ENCODE data around the gene DPEP3.

DNA sequence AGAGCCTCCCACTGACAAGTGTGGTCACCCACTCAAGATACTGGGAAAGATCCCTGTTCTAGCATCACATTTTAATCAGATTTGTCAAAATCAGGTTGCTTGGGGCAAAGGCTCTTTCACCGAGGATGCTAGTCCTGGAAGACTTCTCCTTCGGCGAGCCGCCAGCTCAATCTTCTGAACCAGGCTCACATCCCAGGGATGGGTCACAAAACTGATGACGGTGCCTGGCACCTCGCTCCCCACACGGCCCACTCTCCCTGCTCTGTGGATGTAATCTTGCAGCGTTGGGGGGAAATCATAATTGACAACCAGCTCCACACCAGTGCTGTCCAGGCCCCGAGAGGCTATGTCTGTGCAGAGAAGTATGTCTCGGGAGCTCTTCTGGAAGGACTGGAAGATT is 41.2 kb upstream of the DPEP3 start:
- TF ChIP-seq POLR2AphosphoS5 (IDR thresholded peaks at IDR 0.05; ENCODE audit: low read depth, low read length) = no peak
- no peak for TF ChIP-seq TAF1 (IDR thresholded peaks at IDR 0.05; ENCODE audit: borderline replicate concordance, insufficient read depth, low read length)
- TF ChIP-seq FOXP2 (optimal IDR thresholded peaks at IDR 0.05; ENCODE audit: borderline replicate concordance, extremely low read depth, extremely low read length, insufficient read depth) = no peak
- TF ChIP-seq SIN3A (IDR thresholded peaks at IDR 0.05; ENCODE audit: borderline replicate concordance, insufficient read depth, low read length) = no peak
